Kidney epithelial cell (primary cell): ENCODE data around the gene ZNF280B. TPM values are rescaled to one million over a fixed set of nuclear protein-coding genes. Genes with fewer than 3 reads are reported as not detected.

Experiments used
- DNase-seq: peaks from one replicate; pipeline ENCODE4 v3.0.0-alpha.2; 2010; ENCODE audit warnings: low read depth
- H3K27me3 ChIP-seq: 2 replicates; pipeline ENCODE4 v1.6.0; 2011; ENCODE audit warnings: low read length; ENCODE audit not compliant: control insufficient read depth, insufficient read depth
- H3K36me3 ChIP-seq: 2 replicates; pipeline ENCODE4 v1.5.1; 2011; ENCODE audit warnings: low read length; ENCODE audit not compliant: control insufficient read depth, insufficient read depth
- H3K4me3 ChIP-seq: 2 replicates; pipeline ENCODE4 v1.5.1; 2011; ENCODE audit warnings: low read depth, mild to moderate bottlenecking, control low read depth, low read length
- total RNA-seq: library from RNA; depleted of rRNA; stranded (reverse); fragments of >200 nt; gene quantifications from 2 replicates; pipeline ENCODE4 v1.2.3, GENCODE V29; 2015
- TF ChIP-seq, protein P1 (sequence below): IDR thresholded peaks from 2 replicates; pipeline ENCODE4 v1.5.1; 2011; ENCODE audit warnings: mild to moderate bottlenecking, moderate library complexity, low read length, control low read depth, inconsistent platforms; ENCODE audit not compliant: insufficient read depth, poor library complexity, severe bottlenecking

Gene ZNF280B
- total RNA-seq, 1 donor from 2014 or later: 4.0 TPM

DNA sequence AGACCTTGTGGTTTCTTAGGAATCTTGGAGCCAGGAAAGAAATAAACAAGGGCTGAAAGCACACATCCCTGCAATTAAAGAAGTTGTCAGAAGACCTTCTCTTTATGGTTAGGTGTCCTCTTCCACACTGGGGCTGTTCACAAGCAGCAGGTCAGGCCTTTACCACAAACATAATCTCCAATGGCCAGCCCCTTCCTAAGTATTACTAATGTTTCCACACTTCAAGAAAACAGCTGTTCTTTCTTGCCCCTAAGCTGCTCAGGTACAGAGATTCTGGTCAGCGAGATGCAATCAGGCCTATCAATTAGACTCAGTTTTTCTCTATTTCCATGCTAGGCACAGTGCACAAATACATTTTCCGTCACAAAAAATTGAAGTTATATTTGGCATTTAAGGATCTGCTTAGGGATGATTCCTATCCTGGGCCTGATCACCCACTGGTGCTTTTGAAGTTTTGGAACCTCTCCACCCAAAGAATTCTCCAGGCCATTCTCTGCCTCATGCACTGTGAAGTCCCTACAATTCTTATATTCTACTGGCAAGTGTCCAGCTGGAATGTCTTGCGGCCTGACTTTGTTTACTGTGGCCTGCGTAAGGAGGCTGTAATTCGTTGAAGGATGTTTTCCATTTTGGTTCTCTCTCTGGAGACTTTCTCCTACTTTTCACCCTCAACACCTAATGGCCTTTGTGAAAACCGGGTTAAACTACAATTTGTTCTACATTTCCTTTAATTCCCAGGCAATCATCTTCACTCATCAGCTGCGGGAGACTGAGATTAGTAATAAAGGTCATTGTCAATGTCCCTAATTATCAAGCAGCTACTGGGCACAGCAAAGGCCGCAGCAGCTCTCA lies 45.4 kb upstream of the ZNF280B start:
- Histone ChIP-seq H3K4me3 (no peak overlapping the region), H3K36me3 (no peaks in the 10 kb centered on the region), H3K27me3 (no peaks in the 10 kb centered on the region)
- TF ChIP-seq, protein P1, sequence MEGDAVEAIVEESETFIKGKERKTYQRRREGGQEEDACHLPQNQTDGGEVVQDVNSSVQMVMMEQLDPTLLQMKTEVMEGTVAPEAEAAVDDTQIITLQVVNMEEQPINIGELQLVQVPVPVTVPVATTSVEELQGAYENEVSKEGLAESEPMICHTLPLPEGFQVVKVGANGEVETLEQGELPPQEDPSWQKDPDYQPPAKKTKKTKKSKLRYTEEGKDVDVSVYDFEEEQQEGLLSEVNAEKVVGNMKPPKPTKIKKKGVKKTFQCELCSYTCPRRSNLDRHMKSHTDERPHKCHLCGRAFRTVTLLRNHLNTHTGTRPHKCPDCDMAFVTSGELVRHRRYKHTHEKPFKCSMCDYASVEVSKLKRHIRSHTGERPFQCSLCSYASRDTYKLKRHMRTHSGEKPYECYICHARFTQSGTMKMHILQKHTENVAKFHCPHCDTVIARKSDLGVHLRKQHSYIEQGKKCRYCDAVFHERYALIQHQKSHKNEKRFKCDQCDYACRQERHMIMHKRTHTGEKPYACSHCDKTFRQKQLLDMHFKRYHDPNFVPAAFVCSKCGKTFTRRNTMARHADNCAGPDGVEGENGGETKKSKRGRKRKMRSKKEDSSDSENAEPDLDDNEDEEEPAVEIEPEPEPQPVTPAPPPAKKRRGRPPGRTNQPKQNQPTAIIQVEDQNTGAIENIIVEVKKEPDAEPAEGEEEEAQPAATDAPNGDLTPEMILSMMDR: no peak
- no peak for DNase-seq

DNA sequence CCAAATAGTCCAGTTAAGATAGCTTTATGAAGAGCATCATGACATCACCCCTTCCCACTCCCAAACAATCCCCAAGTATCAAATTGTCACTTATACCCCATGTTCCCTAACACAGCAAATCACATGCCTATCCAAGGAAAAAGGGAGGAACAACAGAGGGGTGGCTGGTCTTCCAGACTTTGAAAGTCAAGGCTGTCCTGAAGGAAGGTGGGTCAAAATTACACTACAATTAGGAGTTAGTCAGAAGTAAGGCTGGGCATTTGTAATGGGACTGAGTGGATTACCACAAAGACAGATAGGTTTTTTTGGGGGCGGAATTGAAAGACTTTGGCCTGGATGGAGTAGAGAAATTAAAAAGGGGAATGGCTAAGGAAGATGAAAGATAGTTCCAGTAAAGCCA lies 44.6 kb upstream of the ZNF280B start:
- H3K27me3 ChIP-seq: peaks cover 1% of the 10 kb centered on the region
- H3K4me3 ChIP-seq: no peak overlapping the region
- TF ChIP-seq, protein P1: no peak
- no peak for DNase-seq
- H3K36me3 ChIP-seq: no peaks in the 10 kb centered on the region

DNA sequence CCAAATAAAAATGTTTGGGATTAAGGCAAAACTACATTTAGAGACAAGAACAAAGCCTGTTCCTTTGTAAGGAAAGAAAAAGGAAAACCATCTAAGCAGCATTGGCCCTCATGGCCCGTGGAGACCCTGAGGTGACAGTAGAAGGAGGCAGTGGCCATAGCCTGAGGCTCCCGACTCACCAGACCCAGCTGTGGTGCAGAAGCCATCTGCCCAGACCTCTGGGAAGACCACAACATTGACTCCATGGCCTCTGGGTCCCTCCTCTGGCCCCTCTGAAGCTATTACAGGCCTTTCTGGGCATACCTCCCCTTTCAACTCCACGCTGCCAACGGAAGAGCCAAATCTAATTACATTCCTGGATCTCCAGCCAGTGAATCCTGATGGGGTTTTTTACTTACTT lies 44.1 kb upstream of the ZNF280B start:
- Histone ChIP-seq H3K27me3 (peaks cover 3% of the 10 kb centered on the region), H3K4me3 (no peak overlapping the region), H3K36me3 (no peaks in the 10 kb centered on the region)
- TF ChIP-seq, protein P1: no peak
- DNase-seq: no peak

DNA sequence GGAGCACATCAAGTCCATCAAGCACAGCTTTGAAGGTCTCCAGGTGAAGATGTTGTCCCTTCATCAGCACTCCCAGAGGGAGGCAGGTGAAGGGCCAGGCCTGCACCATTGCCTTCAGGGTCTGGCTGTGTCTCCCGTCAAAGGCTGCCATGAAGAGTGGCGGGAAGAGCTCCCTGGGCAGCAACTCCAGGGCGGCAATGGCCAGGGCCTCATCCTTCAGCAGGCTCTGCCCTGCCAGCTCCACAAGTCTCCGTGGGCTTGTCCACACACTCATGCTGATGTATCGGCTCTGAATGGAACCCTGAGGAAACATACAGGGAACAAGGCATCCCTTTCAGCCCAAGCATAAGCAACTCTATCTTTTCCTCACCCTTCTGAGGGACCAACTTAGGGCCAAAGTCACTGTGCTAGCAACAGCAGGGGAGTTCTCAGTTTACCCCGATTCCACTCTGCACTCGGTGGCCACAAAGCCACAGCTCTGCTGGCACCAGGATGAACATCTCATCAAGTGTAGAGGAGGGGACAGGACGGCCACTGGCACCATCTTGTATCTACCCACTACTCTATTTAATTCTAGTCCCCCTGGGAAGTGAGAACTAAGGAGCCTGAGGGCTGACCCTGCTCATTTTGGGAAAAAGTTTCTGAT lies 42.4 kb upstream of the ZNF280B start:
- no peaks in the 10 kb centered on the region for H3K36me3 ChIP-seq
- peaks cover 3% of the 10 kb centered on the region for H3K27me3 ChIP-seq
- DNase-seq: no peak
- H3K4me3 ChIP-seq: no peak overlapping the region
- TF ChIP-seq, protein P1: no peak

DNA sequence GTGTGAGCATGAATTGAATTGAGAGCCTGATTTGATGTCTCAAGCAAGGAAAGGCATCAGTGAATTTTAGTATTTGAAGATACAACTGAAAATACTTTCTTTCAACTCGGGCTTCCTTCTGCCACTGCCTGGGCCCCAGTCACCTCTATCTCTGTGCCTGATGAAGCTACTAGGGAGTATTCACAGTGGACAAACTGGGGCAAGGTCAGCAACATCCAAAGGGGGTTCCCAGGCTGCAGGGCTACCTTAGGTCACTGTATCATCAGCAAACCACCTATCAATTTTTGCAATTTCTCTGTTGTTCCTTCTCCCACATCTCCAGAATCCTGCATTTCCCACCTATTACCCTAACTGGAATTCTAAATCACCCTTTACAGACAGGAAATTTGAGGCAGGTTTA lies 40.4 kb upstream of the ZNF280B start:
- Histone ChIP-seq H3K27me3 (peaks cover 3% of the 10 kb centered on the region), H3K36me3 (no peaks in the 10 kb centered on the region), H3K4me3 (no peak overlapping the region)
- DNase-seq: no peak
- TF ChIP-seq, protein P1: no peak
